Erythroblast (primary cell): Measurements from ENCODE around the gene CDH13.

Source experiments
- GATA1 ChIP-seq: IDR thresholded peaks from 2 replicates; pipeline ENCODE4 v1.6.1; 2011; ENCODE audit warnings: low read depth, mild to moderate bottlenecking, control low read depth, low read length, moderate library complexity
- POLR2A ChIP-seq: IDR thresholded peaks from 2 replicates; pipeline ENCODE4 v1.6.1; 2011; ENCODE audit warnings: mild to moderate bottlenecking, low read length

DNA sequence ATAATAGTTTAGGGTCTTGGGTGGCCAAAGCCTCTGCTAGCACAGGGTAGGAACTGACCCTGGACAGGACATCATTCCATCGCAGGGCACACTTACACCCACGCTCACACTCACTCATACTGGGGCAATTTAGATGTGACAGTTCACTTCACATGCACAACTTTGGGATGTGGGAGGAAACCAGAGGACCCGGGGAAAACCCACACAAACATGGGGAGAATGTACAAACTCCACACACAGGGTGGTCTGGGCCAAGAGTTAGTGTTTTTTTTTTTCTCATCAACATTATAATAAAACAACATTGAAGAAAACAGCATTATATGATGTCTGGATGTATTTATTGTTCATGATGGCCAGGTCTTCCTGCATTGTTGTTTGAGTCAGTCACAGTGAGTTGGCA, 93.6 kb downstream of the CDH13 start:
- no peak for TF ChIP-seq POLR2A
- no peak for TF ChIP-seq GATA1
